ENCODE results near the gene L3MBTL4.

DNA sequence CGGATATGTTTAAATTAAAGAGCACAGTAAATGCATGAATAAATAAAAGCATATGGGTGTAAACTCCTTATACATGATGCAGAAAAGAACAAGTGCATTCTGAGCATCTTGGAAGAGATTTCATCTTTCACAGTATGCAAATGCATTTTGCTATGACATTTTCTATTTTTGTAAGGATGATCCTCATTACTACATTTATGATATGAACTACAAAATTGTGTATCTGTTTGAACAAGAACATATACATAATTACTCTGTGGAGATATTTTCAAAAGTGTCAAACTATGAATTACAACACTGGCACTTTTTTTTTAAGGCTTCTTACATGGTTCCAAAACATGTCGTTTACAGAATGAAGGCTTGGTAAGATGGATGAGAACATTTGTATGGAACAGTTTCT, 335.3 kb downstream of the L3MBTL4 start:
- no peak for TF ChIP-seq POLR2A (IDR thresholded peaks at IDR 0.05; ENCODE audit: borderline replicate concordance, extremely low read depth, insufficient read depth, insufficient read length)
- TF ChIP-seq JUND (IDR thresholded peaks at IDR 0.05) = no peak
- no peak for TF ChIP-seq CTCF (IDR thresholded peaks at IDR 0.05 in 2 of 3, conservative IDR thresholded peaks at IDR 0.05 in 1 of 3; ENCODE audit: borderline replicate concordance in 1 of 3, insufficient read depth in 1 of 3, low read depth in 2 of 3, low read length in 2 of 3)
- TF ChIP-seq POLR2AphosphoS5 (IDR thresholded peaks at IDR 0.05; ENCODE audit: low read depth, low read length) = no peak
- TF ChIP-seq, protein P1, sequence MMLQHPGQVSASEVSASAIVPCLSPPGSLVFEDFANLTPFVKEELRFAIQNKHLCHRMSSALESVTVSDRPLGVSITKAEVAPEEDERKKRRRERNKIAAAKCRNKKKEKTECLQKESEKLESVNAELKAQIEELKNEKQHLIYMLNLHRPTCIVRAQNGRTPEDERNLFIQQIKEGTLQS (IDR thresholded peaks at IDR 0.05) = no peak
- TF ChIP-seq, protein P2, sequence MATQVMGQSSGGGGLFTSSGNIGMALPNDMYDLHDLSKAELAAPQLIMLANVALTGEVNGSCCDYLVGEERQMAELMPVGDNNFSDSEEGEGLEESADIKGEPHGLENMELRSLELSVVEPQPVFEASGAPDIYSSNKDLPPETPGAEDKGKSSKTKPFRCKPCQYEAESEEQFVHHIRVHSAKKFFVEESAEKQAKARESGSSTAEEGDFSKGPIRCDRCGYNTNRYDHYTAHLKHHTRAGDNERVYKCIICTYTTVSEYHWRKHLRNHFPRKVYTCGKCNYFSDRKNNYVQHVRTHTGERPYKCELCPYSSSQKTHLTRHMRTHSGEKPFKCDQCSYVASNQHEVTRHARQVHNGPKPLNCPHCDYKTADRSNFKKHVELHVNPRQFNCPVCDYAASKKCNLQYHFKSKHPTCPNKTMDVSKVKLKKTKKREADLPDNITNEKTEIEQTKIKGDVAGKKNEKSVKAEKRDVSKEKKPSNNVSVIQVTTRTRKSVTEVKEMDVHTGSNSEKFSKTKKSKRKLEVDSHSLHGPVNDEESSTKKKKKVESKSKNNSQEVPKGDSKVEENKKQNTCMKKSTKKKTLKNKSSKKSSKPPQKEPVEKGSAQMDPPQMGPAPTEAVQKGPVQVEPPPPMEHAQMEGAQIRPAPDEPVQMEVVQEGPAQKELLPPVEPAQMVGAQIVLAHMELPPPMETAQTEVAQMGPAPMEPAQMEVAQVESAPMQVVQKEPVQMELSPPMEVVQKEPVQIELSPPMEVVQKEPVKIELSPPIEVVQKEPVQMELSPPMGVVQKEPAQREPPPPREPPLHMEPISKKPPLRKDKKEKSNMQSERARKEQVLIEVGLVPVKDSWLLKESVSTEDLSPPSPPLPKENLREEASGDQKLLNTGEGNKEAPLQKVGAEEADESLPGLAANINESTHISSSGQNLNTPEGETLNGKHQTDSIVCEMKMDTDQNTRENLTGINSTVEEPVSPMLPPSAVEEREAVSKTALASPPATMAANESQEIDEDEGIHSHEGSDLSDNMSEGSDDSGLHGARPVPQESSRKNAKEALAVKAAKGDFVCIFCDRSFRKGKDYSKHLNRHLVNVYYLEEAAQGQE (IDR thresholded peaks at IDR 0.05; ENCODE audit: low read depth) = no peak
- TF ChIP-seq EZH2phosphoT487 (IDR thresholded peaks at IDR 0.05; ENCODE audit: borderline replicate concordance) = no peak
- no peak for TF ChIP-seq FOSL1 (IDR thresholded peaks at IDR 0.05; ENCODE audit: low read depth)
- TF ChIP-seq CEBPB (IDR thresholded peaks at IDR 0.05; ENCODE audit: low read depth) = no peak
- no peak for TF ChIP-seq ZNF274 (IDR thresholded peaks at IDR 0.05; ENCODE audit: low read depth, low read length)
